Endometrium (tissue), 2 donors: ENCODE measurements around the gene LRRC72.
"Not testable (repeated sequence)": the region's sequence is repeated elsewhere in the genome, so short reads cannot be mapped to it uniquely, and the experiment has no call there.

Source experiments
- FAIRE-seq: peaks from 2 replicates; lab custom pipeline; 2012; peaks lifted over from hg19 to GRCh38; lab: Jason Lieb, UNC
- donor health status: control.
- donor health status: control.

The LRRC72 gene

GRCh38 chr7:16579216-16579615 is 52.6 kb downstream of the LRRC72 start:
- FAIRE-seq = no peak

DNA sequence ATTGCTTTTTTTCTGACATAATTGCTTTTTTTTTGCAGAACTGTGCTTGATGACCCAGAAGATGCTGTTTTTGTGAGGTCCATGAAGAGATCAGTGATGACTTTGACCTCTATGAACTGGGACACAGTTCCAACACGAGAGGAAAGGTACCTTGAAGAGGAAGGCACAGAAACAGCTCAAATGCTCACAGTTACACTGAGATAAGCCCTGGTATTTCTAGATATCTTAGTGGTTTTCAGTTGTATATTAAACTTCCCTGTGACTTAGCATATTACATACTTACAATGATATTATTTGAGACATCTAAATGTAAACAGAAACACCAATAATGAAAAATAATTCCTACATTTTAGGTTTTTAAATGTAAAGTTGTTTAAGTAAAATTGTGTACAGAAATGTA is 54.7 kb downstream of the LRRC72 start:
- FAIRE-seq = no peak

DNA sequence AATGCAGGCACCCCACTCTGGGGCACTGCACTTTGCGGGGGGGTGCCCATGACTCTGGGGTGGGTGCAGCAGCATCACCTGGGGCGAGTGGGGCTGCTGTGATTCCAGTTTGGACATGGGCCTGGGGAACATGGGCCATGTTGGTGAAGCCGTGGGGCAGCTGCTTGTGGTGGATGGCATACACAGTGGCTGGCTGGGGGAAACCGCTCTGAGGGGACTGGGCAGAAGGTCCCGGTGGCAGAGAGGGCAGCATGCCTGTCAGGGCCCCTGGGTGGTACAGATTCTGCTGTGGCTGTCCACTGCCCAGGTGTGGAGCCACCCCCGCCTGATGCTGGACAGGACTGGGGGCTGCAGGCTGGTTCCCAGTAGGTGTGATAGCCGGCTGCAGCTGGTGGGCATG is 57.2 kb downstream of the LRRC72 start:
- no peak for FAIRE-seq

GRCh38 chr7:16585540-16585939 is 58.9 kb downstream of the LRRC72 start:
- FAIRE-seq = no peak

- no peak for FAIRE-seq
These were observed 59.7 kb downstream of the LRRC72 start for GRCh38 chr7:16586081-16586874.

DNA sequence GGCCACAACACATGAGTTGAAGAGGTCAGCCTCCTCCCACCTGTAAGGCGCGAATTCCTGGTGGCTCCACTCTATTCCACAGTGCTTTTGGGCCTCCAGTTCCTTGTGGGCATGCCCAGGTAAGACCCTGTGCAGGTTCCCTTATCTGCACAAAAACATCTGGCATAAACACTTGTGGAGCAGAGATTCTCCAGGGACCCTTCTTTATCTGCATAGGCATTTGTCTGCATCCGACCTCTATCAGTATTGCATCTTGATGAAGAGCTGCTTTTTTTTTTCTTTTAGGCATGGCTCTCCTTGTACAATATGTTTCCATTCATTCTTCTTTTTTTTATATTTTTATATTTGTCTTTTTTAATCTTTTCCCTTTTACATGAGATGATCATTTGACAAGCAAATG is 60.5 kb downstream of the LRRC72 start:
- no peak for FAIRE-seq

DNA sequence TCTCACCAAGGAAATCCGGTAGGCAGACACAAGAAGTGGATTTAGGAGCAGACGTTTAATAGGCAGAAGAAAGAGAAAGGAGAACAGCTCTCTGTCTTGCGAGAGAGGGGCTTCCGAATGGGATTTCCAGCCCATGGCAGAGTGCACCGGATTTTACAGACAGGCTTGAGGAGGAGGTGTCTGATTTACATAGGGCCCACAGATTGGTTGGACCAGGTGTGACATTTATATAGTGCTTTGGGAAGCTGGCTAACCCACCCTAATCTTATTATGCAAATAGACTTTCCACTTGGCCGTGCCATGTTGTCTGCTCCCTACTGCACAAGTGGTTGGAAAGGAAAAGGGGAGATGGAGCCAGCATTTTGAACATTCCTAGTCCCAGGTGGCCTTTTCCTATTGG is 61.2 kb downstream of the LRRC72 start:
- no peak for FAIRE-seq

DNA sequence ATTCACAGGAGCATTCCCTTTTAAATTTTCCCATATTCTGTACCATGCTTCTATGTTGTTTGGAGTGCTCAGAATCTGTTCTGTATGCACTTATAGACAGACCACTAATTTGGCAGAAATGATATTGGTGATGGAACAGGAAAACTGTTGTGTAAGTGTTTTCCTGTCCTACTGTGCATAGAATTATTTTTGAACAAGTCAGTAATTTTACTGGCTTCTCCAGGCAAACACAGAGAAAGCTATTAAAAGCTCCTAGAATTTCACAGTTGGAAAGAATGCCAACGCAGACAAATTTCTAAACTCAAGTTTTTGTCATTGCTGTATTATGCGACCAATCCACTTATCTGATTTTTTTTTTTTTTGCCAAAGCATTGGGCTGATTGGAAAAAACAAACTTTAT is 63.3 kb downstream of the LRRC72 start:
- no peak for FAIRE-seq

DNA sequence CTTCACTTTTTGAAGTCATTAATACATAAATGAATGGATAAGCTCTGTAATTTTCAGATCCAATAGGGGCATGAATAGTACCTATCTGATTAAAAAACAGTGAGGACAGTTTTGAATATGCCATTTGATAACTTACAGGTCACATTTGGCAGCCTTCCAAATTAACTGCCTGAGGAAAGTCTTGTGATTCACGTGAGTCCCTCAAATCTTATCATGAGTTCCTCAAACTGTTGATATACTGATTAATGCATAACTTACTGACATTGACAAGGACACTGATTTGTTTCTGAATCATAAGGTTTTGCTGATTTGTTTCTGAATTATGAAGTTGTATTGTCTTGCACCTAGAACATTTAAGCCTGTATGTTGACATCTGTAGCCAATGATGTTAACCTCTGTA is 63.8 kb downstream of the LRRC72 start:
- FAIRE-seq = no peak

DNA sequence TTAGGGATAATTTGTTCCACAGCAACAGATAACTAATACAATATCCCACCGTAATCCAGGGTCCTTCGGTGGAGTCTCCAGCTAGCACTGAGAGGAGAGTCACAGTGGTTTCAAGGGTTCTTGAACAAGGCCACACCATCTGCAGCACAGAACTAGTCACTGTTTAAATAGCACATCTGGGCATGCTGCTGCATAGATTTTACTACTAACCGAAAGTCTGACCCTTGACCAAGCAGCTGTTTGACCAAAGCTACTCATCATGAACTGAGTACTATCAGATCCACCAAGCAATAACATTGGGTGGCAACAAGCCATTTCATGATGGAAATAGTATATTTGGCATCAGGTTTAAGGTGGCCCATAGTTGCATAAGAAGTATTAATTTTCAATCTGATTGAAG is 65.8 kb downstream of the LRRC72 start:
- no peak for FAIRE-seq

- FAIRE-seq = no peak
These were observed 67.4 kb downstream of the LRRC72 start for GRCh38 chr7:16594061-16594460.

DNA sequence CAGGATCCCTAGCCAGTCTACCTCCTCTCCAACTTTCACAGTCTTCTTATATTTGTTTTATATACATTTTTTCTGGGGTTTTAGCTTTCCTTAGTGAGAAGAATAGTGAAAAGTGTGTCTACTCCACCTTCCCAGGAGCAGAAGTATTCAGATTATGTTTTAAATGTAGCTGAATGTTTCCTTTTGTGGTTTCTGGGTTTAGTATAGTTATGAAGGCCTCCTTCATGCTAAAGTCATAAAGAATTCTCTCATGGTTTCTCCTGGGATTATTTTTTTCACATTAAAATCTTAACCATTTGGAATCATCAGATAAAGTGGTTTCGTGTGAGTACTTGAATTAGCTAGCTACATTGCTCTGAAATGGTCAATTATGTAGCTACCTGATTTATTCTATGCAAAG is 68.1 kb downstream of the LRRC72 start:
- no peak for FAIRE-seq

DNA sequence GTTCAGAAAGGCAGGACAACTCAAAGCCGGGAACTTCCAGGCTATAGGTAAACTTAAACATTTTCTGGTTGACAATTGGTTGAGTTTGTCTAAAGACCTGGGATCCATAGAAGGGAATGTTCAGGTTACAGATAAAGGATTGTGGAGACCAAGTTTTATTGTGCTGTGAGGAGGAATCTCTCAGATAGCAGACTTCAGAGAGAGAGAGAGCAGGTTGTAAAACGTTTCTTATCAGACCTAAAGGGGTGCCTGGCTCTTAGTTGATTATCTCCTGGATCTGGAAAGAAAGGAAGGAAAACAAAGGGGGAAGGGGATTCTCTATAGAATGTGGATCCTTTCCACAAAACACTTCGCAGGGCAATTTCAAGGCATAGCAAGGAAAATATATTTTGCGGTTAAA is 69.0 kb downstream of the LRRC72 start:
- not testable (repeated sequence) for FAIRE-seq

GRCh38 chr7:16598015-16598414 is 71.4 kb downstream of the LRRC72 start:
- no peak for FAIRE-seq

- FAIRE-seq = no peak
These were observed 73.2 kb downstream of the LRRC72 start for GRCh38 chr7:16599860-16600259.

DNA sequence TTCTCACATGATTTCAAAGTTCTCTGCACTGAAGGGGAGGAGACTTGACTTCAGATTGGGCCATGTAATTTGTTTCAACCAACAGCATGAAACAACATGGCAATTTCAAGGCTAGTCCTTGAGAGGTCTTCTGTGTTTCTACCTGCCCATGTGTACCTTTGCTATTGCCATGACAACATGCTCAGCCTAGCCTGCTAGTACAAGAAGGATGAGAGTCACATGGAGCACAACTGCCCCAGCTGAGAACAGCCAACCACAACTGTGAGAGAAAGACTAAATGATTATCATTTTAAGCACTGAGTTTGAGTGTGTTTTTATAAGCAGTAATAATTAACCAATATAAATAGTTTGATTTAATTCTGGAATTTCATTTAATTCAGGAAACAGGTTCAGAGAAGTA is 77.0 kb downstream of the LRRC72 start:
- no peak for FAIRE-seq

GRCh38 chr7:16604054-16604453 is 77.4 kb downstream of the LRRC72 start:
- no peak for FAIRE-seq

DNA sequence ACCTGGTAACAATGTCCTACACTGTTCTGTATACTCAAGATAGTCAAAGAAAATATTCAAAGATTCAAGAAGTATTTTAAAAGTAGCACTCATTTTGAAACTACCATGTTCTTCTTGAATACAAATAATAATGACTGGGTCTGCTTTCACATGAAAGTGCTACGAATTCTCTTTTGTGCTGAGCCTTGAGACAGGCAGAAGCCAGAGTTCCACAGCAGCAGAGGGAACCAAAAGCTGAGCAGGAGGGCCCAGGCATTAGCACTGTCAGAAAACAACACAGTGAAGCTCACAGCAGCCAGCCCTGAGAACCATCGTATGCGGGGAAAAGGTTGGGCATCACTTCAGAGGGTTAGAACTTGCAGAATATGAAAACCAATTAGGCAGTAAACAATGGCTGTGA is 80.1 kb downstream of the LRRC72 start:
- no peak for FAIRE-seq

DNA sequence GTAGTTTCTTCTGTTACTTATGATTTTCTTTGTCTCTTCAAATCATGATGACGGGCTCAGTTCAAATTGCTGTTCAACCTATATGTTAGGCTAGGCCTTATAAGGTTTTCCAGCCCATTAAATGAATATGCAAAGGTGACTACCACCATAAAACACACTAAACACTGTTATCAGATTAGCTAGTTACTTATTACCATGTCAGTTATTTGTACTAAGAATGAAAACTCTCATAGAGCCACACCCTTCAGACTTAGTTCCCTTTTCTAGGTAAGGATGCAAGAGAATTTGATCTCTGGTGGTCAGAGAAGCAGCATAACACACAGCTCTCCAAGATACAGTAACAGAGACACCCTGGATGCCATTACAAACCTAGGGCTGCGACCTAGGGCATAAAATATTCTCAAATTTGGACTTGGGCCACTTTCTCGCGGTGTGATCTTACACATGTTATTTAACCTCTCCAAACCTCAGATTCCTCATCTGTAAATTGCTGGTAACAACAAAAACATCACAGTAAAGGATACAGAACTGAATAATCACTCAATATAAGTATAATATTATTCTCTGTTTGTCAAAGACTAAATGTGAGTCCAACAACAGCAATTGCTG is 83.3 kb downstream of the LRRC72 start:
- no peak for FAIRE-seq

DNA sequence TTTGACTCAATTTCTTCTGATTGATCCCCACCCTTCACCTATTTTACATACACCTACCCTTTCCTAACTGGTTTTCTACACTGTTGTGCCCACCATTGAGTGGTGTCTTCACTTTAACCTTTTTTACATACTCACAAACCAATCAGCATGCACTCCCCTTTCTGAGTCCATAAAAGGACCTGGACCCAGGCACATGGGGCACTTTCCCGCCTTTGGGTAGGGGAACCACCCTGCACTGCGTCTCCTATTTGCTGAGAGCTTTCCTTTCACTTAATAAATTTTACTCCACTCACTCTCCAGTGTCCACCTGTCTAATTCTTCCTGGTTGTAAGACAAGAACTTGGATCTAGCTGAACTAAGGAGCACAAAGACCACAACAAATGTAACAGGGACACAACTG is 85.1 kb downstream of the LRRC72 start:
- FAIRE-seq = no peak

DNA sequence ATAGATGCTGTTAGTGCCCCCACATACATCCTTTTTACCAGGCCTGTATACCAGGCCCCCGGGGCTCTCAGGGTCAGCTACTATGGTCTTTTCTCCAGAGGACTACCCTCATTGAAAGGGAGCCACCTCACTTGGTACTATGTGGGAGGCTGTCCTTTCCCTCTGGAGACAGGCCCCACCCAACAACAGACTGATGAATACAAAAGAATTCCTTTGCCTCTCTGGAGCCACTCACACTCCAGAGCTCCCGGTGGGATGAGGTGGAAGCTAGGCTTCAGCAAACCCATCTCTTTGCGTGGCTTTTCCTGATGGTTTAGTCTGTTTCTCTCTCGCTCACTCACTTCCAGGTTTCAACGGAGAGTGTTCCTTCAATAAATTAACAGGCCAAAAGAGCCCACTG is 88.6 kb downstream of the LRRC72 start:
- FAIRE-seq = no peak

DNA sequence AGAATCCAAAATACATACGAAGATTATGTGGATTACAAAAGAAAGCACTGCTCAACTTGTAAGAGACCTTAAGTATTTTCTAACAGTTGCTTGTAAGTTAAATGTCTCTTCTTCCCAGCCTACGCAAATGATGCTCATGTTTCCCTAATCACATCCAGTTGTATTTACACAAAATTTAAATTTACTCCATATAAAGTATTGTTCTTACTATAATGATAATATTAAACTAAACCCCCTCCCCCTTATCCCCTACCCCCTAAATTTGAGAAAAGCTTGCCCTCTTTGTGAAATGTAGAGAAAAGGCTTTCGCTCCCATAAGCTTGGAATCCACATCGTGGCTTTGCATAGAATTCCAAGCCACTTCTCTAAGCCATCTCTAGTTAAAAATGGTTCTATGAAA is 89.5 kb downstream of the LRRC72 start:
- FAIRE-seq = no peak

GRCh38 chr7:16616542-16616941 is 89.9 kb downstream of the LRRC72 start:
- FAIRE-seq = no peak

- FAIRE-seq = no peak
These were observed 93.4 kb downstream of the LRRC72 start for GRCh38 chr7:16619979-16620408.
